ENCODE measurements around the gene NBAS.

- TF ChIP-seq POLR2A (IDR thresholded peaks at IDR 0.05) (no peak), CTCF (IDR thresholded peaks at IDR 0.05 in 4 of 5, conservative IDR thresholded peaks at IDR 0.05 in 1 of 5) (no peak)
Measured at GRCh38 chr2:15388406-15389325, 172.5 kb downstream of the NBAS start.
